ENCODE data around the gene ANKS1A. TPM values are rescaled to one million over a fixed set of nuclear protein-coding genes. Genes with fewer than 3 reads are reported as not detected.
A peak's percentile ranks its signal among the peaks of the same experiment; 100 is the strongest.

The ANKS1A gene
- total RNA-seq, 1 donor from 2014 or later, result 17.2 TPM

DNA sequence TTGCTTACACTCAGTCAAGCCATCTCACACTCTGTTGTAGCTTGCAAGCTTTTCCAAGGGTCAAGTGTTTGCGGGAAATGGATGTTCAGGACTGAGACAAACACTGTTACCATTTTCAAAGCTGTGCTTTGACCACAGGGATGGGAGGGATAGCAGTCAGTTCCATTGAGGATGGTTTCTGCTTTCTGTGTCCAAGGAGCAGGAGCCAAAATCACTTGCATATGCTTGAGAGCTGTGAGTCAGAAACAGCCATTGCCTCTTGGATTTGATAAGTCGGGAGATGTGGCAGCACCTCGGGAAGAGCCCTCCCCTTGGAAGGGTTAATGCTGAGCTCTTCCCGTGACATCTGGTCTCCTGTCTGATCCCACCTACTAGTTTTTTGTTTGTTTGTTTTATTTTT is 166.8 kb downstream of the ANKS1A start:
- peaks cover 10% of the 10 kb centered on the region for H3K36me3 Mint-ChIP-seq (ENCODE audit: low read depth)
- H3K27me3 Mint-ChIP-seq (ENCODE audit: low read depth), result no peaks in the 10 kb centered on the region

DNA sequence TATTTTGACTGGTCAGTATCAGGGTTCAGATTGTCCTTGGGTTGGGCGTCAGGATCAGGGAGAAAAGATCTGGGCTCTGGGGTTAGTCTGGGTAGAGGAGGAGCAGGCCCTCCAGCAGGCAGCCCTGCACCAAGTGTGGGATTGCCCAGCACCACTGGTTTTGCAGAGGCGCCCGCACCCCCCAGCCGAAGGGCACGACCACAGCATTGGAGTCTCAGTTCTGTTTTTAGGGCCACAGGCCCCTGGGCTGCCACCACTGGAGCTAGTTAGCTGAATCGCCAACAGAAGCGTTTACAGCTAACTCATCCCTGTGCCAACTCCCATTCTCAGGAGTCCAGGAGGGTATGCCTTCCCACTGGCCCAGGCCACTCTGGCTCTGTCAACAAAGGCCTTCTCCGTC is 167.9 kb downstream of the ANKS1A start:
- Mint-ChIP-seq H3K27ac (ENCODE audit: unreplicated experiment) (no peak overlapping the region), H3K36me3 (ENCODE audit: low read depth) (peaks cover 10% of the 10 kb centered on the region), H3K4me1 (ENCODE audit: low read depth) (peaks cover 24% of the 10 kb centered on the region), H3K27me3 (ENCODE audit: low read depth) (no peaks in the 10 kb centered on the region), H3K4me3 (ENCODE audit: unreplicated experiment) (no peak overlapping the region), H3K9me3 (ENCODE audit: low read depth) (no peaks in the 10 kb centered on the region)
- no peak for DNase-seq (ENCODE audit: low spot score)
- TF ChIP-seq, protein P1, sequence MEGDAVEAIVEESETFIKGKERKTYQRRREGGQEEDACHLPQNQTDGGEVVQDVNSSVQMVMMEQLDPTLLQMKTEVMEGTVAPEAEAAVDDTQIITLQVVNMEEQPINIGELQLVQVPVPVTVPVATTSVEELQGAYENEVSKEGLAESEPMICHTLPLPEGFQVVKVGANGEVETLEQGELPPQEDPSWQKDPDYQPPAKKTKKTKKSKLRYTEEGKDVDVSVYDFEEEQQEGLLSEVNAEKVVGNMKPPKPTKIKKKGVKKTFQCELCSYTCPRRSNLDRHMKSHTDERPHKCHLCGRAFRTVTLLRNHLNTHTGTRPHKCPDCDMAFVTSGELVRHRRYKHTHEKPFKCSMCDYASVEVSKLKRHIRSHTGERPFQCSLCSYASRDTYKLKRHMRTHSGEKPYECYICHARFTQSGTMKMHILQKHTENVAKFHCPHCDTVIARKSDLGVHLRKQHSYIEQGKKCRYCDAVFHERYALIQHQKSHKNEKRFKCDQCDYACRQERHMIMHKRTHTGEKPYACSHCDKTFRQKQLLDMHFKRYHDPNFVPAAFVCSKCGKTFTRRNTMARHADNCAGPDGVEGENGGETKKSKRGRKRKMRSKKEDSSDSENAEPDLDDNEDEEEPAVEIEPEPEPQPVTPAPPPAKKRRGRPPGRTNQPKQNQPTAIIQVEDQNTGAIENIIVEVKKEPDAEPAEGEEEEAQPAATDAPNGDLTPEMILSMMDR (IDR thresholded peaks at IDR 0.05), result no peak

More for the DNA sequence above, 166.8 kb downstream of the ANKS1A start:
- TF ChIP-seq, protein P1 (IDR thresholded peaks at IDR 0.05), result no peak
- Mint-ChIP-seq H3K27ac (ENCODE audit: unreplicated experiment) (no peak overlapping the region), H3K4me3 (ENCODE audit: unreplicated experiment) (no peak overlapping the region), H3K9me3 (ENCODE audit: low read depth) (no peaks in the 10 kb centered on the region), H3K4me1 (ENCODE audit: low read depth) (peaks cover 24% of the 10 kb centered on the region)
- no peak for DNase-seq (ENCODE audit: low spot score)

DNA sequence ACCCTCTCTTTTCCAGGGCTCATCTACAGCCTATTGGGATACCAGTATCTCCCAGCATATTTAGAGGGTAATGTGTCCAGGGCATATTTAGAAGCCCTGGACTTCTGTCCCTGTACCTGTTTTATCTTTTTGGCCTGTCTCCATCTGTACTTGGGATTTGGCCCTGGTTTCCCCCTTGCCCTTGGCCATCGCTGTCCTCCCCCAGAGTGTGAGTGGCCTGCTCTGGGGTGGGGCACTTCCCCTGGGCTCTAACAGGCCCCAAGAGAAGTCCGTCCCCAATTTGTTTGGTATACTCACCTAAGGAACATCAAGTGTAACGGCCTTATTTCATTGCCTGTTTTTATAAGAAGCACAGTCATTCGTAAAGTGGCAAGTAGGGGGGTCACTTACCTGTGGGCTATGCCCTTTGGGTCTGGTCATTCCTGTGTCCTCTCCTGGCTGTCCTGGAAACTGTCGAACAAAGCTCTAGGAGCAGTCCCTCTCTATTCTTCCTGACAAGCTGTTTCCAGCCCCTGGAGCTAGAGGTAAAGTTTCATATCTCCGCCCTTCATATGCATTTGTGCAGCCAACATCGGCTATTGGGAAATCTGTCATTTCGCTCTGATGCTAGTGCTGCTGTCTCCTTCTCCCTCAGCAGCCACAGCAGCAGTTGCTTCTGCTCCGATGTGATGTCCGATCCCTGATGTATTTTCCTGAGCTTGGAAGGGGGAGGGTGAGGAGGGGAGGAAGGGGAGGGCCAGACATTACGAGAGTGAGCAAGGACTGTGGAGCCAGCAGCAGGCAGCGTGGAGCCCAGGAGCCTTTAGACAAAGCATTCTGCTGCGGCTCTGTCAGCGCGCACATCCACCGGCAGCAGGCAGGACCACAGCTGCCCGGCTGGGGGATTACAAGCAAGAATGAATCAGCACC is 168.6 kb downstream of the ANKS1A start:
- H3K9me3 Mint-ChIP-seq (ENCODE audit: low read depth), result no peaks in the 10 kb centered on the region
- no peaks in the 10 kb centered on the region for H3K27me3 Mint-ChIP-seq (ENCODE audit: low read depth)
- no peak overlapping the region for H3K4me3 Mint-ChIP-seq (ENCODE audit: unreplicated experiment)
- H3K36me3 Mint-ChIP-seq (ENCODE audit: low read depth), result peaks cover 10% of the 10 kb centered on the region
- H3K27ac Mint-ChIP-seq (ENCODE audit: unreplicated experiment), result no peak overlapping the region
- DNase-seq (ENCODE audit: low spot score), result no peak
- H3K4me1 Mint-ChIP-seq (ENCODE audit: low read depth), result peaks cover 18% of the 10 kb centered on the region
- TF ChIP-seq, protein P1 (IDR thresholded peaks at IDR 0.05), result no peak

DNA sequence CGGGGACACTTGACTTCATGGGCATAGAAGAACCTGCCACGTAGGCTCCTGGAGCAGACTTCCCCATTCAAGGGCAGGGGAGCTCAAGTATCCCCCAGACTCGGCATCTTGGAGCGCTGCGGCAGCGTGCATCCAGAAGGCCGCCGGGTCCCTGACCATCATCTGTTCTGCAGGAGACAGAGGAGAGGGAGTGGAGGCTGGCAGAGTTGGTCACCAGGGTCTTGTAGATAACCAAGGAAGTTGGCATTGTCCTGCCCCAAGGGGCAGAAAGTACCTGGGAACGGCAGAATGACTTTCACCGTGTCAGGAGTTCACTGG is 169.3 kb downstream of the ANKS1A start:
- DNase-seq (ENCODE audit: low spot score), result peak; percentile 29
- peaks cover 12% of the 10 kb centered on the region for H3K4me1 Mint-ChIP-seq (ENCODE audit: low read depth)
- no peaks in the 10 kb centered on the region for H3K27me3 Mint-ChIP-seq (ENCODE audit: low read depth)
- H3K36me3 Mint-ChIP-seq (ENCODE audit: low read depth), result peaks cover 11% of the 10 kb centered on the region
- no peak overlapping the region for H3K4me3 Mint-ChIP-seq (ENCODE audit: unreplicated experiment)
- TF ChIP-seq, protein P1 (IDR thresholded peaks at IDR 0.05), result no peak
- no peaks in the 10 kb centered on the region for H3K9me3 Mint-ChIP-seq (ENCODE audit: low read depth)
- H3K27ac Mint-ChIP-seq (ENCODE audit: unreplicated experiment), result no peak overlapping the region

DNA sequence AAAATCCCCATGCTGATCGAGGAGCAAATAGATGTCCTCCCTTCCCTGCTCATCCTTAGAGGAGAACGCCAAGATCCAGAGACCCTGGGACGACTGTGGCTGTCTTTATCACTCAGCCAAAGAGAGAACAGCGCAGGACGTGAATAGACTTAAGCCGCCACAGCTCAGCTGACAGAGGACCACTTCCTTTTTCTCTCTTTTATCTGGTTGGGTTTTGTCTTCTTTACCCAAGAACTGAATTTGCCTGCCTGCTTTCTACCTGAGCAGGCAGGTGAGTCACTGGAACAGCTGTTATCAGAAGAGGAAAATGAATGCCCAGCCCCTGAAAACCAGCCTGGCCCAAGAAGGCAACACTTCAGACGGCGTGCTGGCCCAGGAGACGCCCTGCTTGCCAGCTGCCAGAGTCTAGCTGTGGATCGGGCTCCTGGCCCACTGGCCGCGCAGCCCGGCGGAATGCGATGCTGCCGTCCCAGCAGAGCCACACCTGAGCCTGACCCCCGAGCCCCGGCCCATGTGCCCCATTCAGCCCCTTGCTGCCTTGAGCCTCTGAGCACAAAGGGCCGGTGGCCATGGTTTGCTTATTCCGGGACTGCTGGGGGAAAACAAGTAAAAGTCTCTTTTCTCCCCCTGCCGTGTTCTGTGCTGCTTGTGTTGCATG is 169.9 kb downstream of the ANKS1A start:
- no peak overlapping the region for H3K27ac Mint-ChIP-seq (ENCODE audit: unreplicated experiment)
- peak; percentile 86 for DNase-seq (ENCODE audit: low spot score)
- H3K27me3 Mint-ChIP-seq (ENCODE audit: low read depth), result no peaks in the 10 kb centered on the region
- peaks cover 14% of the 10 kb centered on the region for H3K36me3 Mint-ChIP-seq (ENCODE audit: low read depth)
- H3K4me1 Mint-ChIP-seq (ENCODE audit: low read depth), result peaks cover 6% of the 10 kb centered on the region
- TF ChIP-seq, protein P1 (IDR thresholded peaks at IDR 0.05), result no peak
- H3K4me3 Mint-ChIP-seq (ENCODE audit: unreplicated experiment), result no peak overlapping the region
- no peaks in the 10 kb centered on the region for H3K9me3 Mint-ChIP-seq (ENCODE audit: low read depth)

Measured in chondrocyte (in vitro differentiated cells).